ENCODE results near the gene TRIM31. TPM values are rescaled to one million over a fixed set of nuclear protein-coding genes. Genes with fewer than 3 reads are reported as not detected.

TRIM31 gene
- total and polyA plus RNA-seq, 10 of the 15 experiments (the other 5 are each of a cell fraction or from before 2014, with no cell fraction given) = 0.09 to 20.5 (median 0.31) TPM; not detected in 3

DNA sequence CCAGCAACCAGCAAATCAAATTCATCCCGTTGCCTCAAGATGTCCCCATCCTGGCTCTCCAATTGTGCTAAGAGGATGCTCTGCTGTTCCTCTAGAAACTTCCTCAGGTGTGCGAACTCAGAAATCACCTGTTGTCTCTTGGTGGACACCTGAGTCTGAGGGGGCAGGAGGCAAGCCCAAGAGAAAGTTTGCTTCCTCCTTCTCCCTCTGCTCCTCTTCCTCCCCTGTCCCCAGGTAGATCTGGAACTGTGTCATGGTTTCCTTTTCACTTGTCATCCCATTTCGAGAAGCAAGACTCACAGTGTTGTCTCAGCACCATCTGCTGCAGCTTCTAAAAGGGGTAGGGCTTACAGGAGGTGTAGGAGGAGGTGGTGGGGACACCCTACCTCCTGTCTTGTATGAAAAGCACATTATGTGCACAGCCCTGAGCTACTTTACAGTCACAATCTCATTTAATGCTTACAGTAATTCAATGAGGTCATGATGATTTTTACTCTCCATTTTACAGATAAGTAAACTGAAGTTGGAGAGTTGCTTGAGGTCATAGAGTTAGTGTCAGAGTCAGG, 45.7 kb upstream of the TRIM31 start:
- H3K4me1 ChIP-seq (ENCODE audit: control insufficient read depth, insufficient read depth, low read length) = peaks cover 4% of the 10 kb centered on the region; the same call in 1 of the 2 replicates
- no peak; the same call in 2 of the 3 replicates for ATAC-seq
- WGBS (ENCODE audit: insufficient coverage, insufficient replicate concordance, low lambda C conversion rate, missing lambda C conversion rate) = 13% methylated on average over 3 of the region's 3 CpGs
- no peak for DNase-seq (ENCODE audit: low read depth, low spot score)
- BruUV-seq (replicated peaks) = no TSS peak
- peaks cover 2% of the 10 kb centered on the region in 2 experiments; a peak in 3 of 4 replicates for H3K27me3 ChIP-seq (replicated peaks in 1 of 2; ENCODE audit: control insufficient read depth in 2 of 2, insufficient read depth in 2 of 2, low read length in 1 of 2)
- ChIA-PET SMC1A (ENCODE audit: uncharacterized antibody, unreplicated experiment) (interaction anchor here (1.8 kb wide), 1 partner anchor 55 kb away, joined by 9 read pairs; no protein-coding TSS in a partner anchor), POLR2A (no interaction called here), RAD21 (ENCODE audit: unreplicated experiment) (no interaction called here), CTCF (interaction anchor here (0.9 to 1.4 kb wide), 2 partner anchors 27 to 55 kb away, joined by 3 to 4 read pairs; no protein-coding TSS in a partner anchor)
- no peak overlapping the region; the same call in 1 of the 2 replicates for H3K4me2 ChIP-seq (ENCODE audit: control insufficient read depth, insufficient read depth)
- no peaks in the 10 kb centered on the region for H3K79me2 ChIP-seq (ENCODE audit: control insufficient read depth, insufficient read depth, low read length)
- H2AFZ ChIP-seq (ENCODE audit: control insufficient read depth, low read depth, low read length) = no peak overlapping the region
- intact Hi-C loops (cut with micrococcal nuclease; ENCODE audit: unreplicated experiment) (no loop called here), in situ Hi-C loops (cut with MboI) (no loop called here)
- no peaks in the 10 kb centered on the region for H4K20me1 ChIP-seq (ENCODE audit: control insufficient read depth, insufficient read depth)
- no peak overlapping the region for H3K27ac ChIP-seq (ENCODE audit: control insufficient read depth, insufficient read depth)
- no peak overlapping the region for H3K4me3 ChIP-seq
- H3K9me3 ChIP-seq (replicated peaks; ENCODE audit: control insufficient read depth, insufficient read depth, low read length) = no peaks in the 10 kb centered on the region
- TF ChIP-seq NBN (IDR thresholded peaks at IDR 0.05) = no peak
- no peak for TF ChIP-seq DPF2 (IDR thresholded peaks at IDR 0.05)
- TF ChIP-seq BHLHE40 (IDR thresholded peaks at IDR 0.05; ENCODE audit: borderline replicate concordance in 1 of 2, low read depth in 2 of 2, low read length in 1 of 2) = no peak
- no peak for TF ChIP-seq LARP7 (IDR thresholded peaks at IDR 0.05)
- TF ChIP-seq HDGF (IDR thresholded peaks at IDR 0.05) = no peak
- no peak for TF ChIP-seq SPI1 (IDR thresholded peaks at IDR 0.05; ENCODE audit: borderline replicate concordance, insufficient read depth, low read depth, low read length)
- no peak for TF ChIP-seq TAF1 (IDR thresholded peaks at IDR 0.05; ENCODE audit: borderline replicate concordance, low read depth, low read length)
- TF ChIP-seq RELA (IDR thresholded peaks at IDR 0.05; ENCODE audit: borderline replicate concordance, partially characterized antibody) = no peak
- TF ChIP-seq SREBF2 (IDR thresholded peaks at IDR 0.05; ENCODE audit: low read length) = no peak
- TF ChIP-seq NR2C2 (IDR thresholded peaks at IDR 0.05; ENCODE audit: borderline replicate concordance, control insufficient read depth, insufficient read length, low read depth) = no peak
- no peak overlapping the region for H3K9ac ChIP-seq (ENCODE audit: control insufficient read depth, insufficient read depth, low read length)
- peak; percentile 13 for FAIRE-seq
- no peaks in the 10 kb centered on the region for H3K36me3 ChIP-seq (ENCODE audit: control insufficient read depth in 2 of 2, insufficient read depth in 2 of 2, low read length in 1 of 2)

All from GM12878 (cell line).